ENCODE results near the gene TMEM18.

Gene TMEM18

DNA sequence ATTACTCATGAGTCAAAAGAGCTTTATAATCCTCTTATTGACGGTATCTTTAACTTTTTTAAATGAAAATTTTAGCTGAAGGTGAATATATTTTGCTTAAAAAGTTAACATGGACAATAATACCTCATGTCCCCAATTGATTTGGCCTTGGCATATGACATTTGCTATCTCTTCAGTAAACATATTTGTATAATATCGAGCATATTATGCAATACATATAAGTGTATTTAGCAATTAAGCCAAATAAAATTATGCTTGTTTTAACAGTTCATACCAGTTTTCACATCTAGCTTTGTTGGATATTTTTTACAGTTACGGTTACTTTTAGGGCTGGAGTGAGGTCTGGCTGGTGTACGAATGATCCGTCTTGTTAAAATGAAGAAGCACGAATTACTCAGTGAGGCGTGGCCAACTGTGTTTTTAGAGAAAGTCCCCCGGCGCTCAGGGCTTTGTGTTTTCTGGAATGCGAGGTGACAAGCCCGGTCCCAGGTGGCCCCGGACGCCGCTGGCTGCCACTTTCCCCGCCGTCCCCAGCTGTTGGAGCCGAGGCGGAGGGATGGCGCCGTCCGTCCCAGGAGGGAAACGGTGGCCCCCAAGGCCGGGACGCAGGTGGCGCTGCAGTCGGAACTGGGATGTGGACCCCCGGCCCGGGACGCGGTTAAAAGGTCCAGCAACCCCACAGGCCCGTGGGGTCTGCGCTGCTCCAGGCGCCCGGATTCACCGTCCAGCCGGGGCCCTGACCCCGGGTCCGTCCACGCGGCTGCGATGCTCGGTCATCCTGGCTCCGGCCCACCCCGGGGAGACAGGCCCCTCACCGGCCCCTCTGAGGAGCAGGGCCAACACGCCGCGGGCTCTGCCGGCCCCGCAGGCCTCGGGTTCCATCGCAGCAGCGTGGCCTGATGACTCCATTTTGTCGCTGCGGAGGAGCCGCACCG is 41.3 kb downstream of the TMEM18 start:
- Histone ChIP-seq H3K36me3 (ENCODE audit: control insufficient read depth, insufficient read depth, low read length) (no peaks in the 10 kb centered on the region), H3K27me3 (replicated peaks; ENCODE audit: control insufficient read depth, insufficient read depth, low read length) (no peaks in the 10 kb centered on the region), H3K4me3 (replicated peaks; ENCODE audit: low read depth, low read length) (no peak overlapping the region)
- DNase-seq (ENCODE audit: extremely low read depth, insufficient read length): no peak
- TF ChIP-seq, protein P1, sequence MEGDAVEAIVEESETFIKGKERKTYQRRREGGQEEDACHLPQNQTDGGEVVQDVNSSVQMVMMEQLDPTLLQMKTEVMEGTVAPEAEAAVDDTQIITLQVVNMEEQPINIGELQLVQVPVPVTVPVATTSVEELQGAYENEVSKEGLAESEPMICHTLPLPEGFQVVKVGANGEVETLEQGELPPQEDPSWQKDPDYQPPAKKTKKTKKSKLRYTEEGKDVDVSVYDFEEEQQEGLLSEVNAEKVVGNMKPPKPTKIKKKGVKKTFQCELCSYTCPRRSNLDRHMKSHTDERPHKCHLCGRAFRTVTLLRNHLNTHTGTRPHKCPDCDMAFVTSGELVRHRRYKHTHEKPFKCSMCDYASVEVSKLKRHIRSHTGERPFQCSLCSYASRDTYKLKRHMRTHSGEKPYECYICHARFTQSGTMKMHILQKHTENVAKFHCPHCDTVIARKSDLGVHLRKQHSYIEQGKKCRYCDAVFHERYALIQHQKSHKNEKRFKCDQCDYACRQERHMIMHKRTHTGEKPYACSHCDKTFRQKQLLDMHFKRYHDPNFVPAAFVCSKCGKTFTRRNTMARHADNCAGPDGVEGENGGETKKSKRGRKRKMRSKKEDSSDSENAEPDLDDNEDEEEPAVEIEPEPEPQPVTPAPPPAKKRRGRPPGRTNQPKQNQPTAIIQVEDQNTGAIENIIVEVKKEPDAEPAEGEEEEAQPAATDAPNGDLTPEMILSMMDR (IDR thresholded peaks at IDR 0.05; ENCODE audit: insufficient read depth, low read length, poor library complexity, severe bottlenecking): no peak

DNA sequence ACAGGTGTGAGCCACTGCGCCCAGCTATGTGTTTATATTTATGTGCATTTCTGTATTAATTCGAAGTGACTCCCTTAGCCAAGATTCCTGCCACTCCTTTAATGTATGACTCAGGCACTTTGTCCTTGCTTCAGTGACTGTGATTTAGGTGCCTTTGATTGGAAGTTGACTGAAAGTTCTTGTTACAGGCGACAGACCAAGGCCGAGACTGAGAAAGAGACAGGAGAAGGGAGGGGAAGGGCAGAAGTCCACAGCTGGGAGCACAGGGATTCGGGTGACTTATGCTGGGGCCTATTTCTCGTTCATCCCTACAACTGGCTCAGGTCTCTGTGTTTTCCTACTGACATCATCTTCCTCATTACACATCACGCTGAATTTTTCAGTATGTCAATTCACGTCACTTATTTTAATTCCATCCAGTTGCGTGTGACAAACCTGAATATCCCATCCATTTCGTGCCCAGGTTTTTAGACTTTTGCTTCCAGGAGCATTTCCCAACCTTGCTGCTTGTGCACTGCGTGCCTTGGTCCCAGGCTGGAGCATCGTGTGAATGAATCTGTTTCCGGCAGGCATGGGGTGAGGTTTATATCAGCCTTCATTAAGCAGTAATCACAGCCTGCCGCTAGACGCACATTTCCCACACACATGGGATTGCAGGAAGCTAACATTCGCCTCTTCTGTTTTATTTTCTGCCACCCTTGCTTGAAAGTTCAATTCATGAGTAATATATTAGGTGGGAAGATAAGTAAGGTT is 42.4 kb downstream of the TMEM18 start:
- TF ChIP-seq, protein P1 (IDR thresholded peaks at IDR 0.05; ENCODE audit: insufficient read depth, low read length, poor library complexity, severe bottlenecking): no peak
- H3K36me3 ChIP-seq (ENCODE audit: control insufficient read depth, insufficient read depth, low read length): no peaks in the 10 kb centered on the region
- no peak for DNase-seq (ENCODE audit: extremely low read depth, insufficient read length)

DNA sequence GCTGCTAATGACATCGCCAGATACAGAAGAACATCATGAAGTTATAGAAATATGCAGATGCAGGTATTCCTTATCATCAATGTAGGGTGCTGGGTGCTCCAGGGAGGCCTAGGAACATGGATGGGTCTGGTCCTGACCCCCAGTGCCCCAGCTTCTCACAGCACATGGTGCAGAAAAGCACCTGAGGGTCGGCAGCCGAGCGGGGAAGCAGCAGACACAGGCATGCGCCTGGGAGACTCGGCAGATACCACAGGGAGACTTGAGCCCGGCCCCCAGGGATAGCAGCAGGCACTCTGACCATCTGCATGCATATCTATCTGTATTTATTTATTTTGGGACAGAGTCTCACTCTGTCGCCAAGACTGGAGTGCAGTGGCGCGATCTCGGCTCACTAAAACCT is 43.2 kb downstream of the TMEM18 start:
- no peak overlapping the region for H3K4me3 ChIP-seq (replicated peaks; ENCODE audit: low read depth, low read length)
- no peaks in the 10 kb centered on the region for H3K36me3 ChIP-seq (ENCODE audit: control insufficient read depth, insufficient read depth, low read length)
- TF ChIP-seq, protein P1 (IDR thresholded peaks at IDR 0.05; ENCODE audit: insufficient read depth, low read length, poor library complexity, severe bottlenecking): no peak
- no peaks in the 10 kb centered on the region for H3K27me3 ChIP-seq (replicated peaks; ENCODE audit: control insufficient read depth, insufficient read depth, low read length)
- DNase-seq (ENCODE audit: extremely low read depth, insufficient read length): no peak

More for the DNA sequence above, 42.4 kb downstream of the TMEM18 start:
- no peak overlapping the region for H3K4me3 ChIP-seq (replicated peaks; ENCODE audit: low read depth, low read length)
- H3K27me3 ChIP-seq (replicated peaks; ENCODE audit: control insufficient read depth, insufficient read depth, low read length): no peaks in the 10 kb centered on the region

DNA sequence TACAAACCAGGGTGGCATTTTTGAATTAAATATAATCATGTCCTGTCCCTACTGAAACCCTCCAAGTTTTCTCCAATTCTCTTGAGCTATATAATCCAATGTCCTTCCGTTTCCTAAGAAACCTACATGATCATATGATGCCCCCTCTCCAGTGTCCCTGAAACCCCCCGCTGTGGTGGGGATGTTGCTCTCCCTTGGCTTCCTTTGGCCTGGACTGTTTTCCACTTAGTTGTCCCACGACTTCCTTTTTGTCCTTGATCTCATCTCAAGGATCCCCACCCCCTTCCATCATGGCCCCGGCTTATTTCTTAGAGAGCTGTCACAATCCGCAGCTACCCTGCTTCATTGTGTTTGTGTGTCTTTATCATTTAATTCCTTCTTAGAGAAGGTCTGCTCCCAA is 43.8 kb downstream of the TMEM18 start:
- Histone ChIP-seq H3K36me3 (ENCODE audit: control insufficient read depth, insufficient read depth, low read length) (no peaks in the 10 kb centered on the region), H3K4me3 (replicated peaks; ENCODE audit: low read depth, low read length) (no peak overlapping the region), H3K27me3 (replicated peaks; ENCODE audit: control insufficient read depth, insufficient read depth, low read length) (no peaks in the 10 kb centered on the region)
- TF ChIP-seq, protein P1 (IDR thresholded peaks at IDR 0.05; ENCODE audit: insufficient read depth, low read length, poor library complexity, severe bottlenecking): no peak
- no peak for DNase-seq (ENCODE audit: extremely low read depth, insufficient read length)

DNA sequence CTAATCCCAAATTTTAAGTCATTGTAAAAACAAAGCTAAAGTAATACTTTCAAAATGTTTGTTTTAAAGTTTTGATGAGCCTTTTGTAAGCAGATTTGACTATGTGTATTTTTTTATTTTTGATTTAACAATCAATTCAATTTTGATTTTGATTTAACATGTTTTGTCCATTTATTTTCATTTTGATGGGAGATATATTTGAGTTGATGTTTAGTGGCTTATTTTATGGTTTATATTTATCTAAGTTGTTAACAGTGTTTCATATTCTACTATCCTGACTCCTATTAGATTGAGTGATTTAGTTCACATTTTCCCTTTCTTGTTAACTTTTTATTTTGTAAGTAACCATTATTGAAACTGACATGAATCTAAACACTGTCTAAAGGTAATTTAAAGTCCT is 44.7 kb downstream of the TMEM18 start:
- Histone ChIP-seq H3K4me3 (replicated peaks; ENCODE audit: low read depth, low read length) (no peak overlapping the region), H3K36me3 (ENCODE audit: control insufficient read depth, insufficient read depth, low read length) (no peaks in the 10 kb centered on the region), H3K27me3 (replicated peaks; ENCODE audit: control insufficient read depth, insufficient read depth, low read length) (no peaks in the 10 kb centered on the region)
- DNase-seq (ENCODE audit: extremely low read depth, insufficient read length): no peak
- TF ChIP-seq, protein P1 (IDR thresholded peaks at IDR 0.05; ENCODE audit: insufficient read depth, low read length, poor library complexity, severe bottlenecking): no peak
